Measurements from ENCODE around the gene TAF1B.

- TF ChIP-seq CTCF (IDR thresholded peaks at IDR 0.05) (no peak), POLR2A (IDR thresholded peaks at IDR 0.05) (no peak)
Observed at GRCh38 chr2:9832586-9832985, 10.7 kb upstream of the TAF1B start.

Measured in body of pancreas (tissue), 4 donors.